ENCODE results near the gene MSLN. TPM values are rescaled to one million over a fixed set of nuclear protein-coding genes. Genes with fewer than 3 reads are reported as not detected.

Gene MSLN
- total RNA-seq, 6 experiments from 2014 or later = 0.25 TPM; not detected in 5

DNA sequence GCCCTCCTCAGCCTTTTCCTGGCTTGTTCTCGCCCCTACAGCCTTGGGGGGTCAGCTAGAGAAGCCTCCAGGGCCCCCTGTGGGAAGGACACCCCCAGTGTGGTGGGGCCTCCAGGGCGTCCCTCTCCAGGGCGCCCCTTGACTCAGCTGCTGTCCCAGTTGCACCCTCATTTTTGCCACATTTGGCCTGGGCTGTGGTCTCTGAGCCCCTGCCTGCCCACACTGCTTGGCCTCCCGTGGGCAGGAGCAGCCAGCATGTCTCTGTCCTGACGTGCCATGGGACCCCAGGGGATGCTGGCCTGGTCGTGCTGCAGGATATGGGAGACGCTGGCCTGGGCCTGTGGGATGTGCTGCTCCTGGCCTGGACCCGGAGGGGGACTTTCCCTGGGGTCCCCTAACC, 32.9 kb downstream of the MSLN start:
- Histone ChIP-seq H3K4me1 (peaks cover 0 to 4% (median 0%) of the 10 kb centered on the region in 4 donors), H3K9me3 (no peaks in the 10 kb centered on the region), H3K27me3 (no peaks in the 10 kb centered on the region), H3K4me3 (no peak overlapping the region), H3K27ac (no peak overlapping the region), H3K36me3 (no peaks in the 10 kb centered on the region)
- intact Hi-C loops (cut with DNase I) = no loop called here
- DNase-seq (no peak), ATAC-seq (no peak)
- WGBS (ENCODE audit: insufficient coverage, low coverage, low lambda C conversion rate, missing lambda C conversion rate) = 96% methylated on average over 3 of the region's 8 CpGs
- no peak for TF ChIP-seq CTCF (IDR thresholded peaks at IDR 0.05)

DNA sequence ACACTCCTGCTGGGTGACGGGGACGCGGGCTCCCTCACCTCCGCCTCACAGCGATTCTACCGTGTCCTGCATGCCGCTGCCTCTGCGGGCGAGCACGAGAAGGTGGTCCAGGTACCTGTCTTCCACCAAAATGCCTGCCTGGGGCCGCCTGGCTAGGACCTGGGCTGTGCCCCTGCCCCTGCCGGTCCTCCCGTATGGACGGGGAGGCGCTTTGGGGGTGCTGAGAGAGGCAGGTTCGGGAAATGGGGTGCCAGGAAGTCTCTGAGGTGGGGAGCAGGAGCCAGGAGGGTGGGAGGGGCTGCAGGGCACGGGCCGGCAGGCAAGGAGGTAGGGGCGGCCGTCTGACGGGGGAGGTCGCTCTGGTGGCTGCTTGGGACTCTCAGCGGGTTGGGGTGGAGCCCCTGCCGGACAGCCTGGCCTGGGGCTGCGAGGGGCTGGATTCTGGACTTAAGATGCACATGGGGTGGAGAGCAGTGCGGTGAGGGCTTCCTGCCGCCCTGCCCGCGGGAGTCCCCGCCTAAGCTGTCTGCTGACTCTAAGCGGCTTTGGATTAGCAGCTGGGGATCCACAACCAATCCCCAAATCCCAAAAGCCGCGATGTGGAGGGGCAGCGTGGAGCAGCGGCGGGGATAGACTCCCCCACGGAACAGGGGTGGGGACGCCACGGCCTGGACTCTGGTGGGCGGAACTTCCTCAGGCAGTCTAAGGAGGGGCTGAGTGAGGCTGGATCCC, 33.7 kb downstream of the MSLN start:
- H3K36me3 ChIP-seq = no peaks in the 10 kb centered on the region
- WGBS (ENCODE audit: insufficient coverage, low coverage, low lambda C conversion rate, missing lambda C conversion rate) = 83% methylated on average over 1 of the region's 40 CpGs

DNA sequence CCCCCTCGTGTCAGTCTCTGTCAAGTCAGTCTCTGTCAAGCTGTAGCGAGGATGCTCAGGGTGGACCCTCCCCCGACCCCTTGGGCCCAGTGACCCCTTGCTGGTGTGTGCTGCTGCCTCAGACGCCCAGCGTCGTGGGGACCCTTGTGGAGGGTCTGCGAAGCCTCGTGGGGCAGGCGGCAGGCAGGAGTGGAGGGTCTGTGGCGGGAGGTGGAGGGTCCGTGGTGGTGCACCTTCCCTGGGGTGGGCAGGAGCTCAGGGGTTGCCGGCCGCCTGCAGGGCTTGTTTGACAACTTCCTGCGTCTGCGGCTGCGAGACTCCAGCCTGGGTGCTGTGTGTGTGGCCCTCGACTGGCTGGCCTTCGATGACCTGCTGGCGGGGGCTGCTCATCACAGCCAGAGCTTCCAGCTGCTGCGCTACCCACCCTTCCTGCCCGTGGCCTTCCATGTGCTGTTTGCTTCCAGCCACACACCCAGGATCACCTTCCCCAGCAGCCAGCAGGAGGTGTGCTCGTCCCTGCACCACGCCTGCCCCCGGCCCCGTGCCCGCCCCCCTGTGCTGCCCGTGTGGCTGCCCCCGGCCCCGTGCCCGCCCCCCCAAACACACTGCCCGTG, 34.4 kb downstream of the MSLN start:
- Histone ChIP-seq H3K4me3 (no peak overlapping the region), H3K27ac (no peak overlapping the region), H3K36me3 (no peaks in the 10 kb centered on the region), H3K27me3 (no peaks in the 10 kb centered on the region), H3K9me3 (no peaks in the 10 kb centered on the region), H3K4me1 (no peaks in the 10 kb centered on the region)
- no peak for TF ChIP-seq POLR2A (IDR thresholded peaks at IDR 0.05)
- no peak for TF ChIP-seq CTCF (IDR thresholded peaks at IDR 0.05)
- DNase-seq (no peak), ATAC-seq (no peak)
- intact Hi-C loops (cut with DNase I) = no loop called here
- WGBS (ENCODE audit: insufficient coverage, low coverage, low lambda C conversion rate, missing lambda C conversion rate) = 68% methylated on average over 4 of the region's 31 CpGs

More for the DNA sequence above, 33.7 kb downstream of the MSLN start:
- no peak for TF ChIP-seq CTCF (IDR thresholded peaks at IDR 0.05)
- no peak for TF ChIP-seq POLR2A (IDR thresholded peaks at IDR 0.05)
- Histone ChIP-seq H3K9me3 (no peaks in the 10 kb centered on the region), H3K4me3 (no peak overlapping the region), H3K4me1 (no peaks in the 10 kb centered on the region), H3K27me3 (no peaks in the 10 kb centered on the region), H3K27ac (no peak overlapping the region)
- intact Hi-C loops (cut with DNase I) = no loop called here
- ATAC-seq = no peak
- no peak for DNase-seq

GRCh38 chr16:795580-796229, 35.2 kb downstream of the MSLN start:
- no peak for ATAC-seq
- H3K9me3 ChIP-seq = no peaks in the 10 kb centered on the region
- no peaks in the 10 kb centered on the region for H3K27me3 ChIP-seq
- TF ChIP-seq POLR2A (IDR thresholded peaks at IDR 0.05) = no peak
- no peak for TF ChIP-seq CTCF (IDR thresholded peaks at IDR 0.05)
- WGBS (ENCODE audit: insufficient coverage, low coverage, low lambda C conversion rate, missing lambda C conversion rate) = 65% methylated on average over 13 of the region's 33 CpGs
- DNase-seq = no peak
- intact Hi-C loops (cut with DNase I) = no loop called here
- H3K36me3 ChIP-seq = no peaks in the 10 kb centered on the region
- no peaks in the 10 kb centered on the region for H3K4me1 ChIP-seq
- no peak overlapping the region for H3K4me3 ChIP-seq
- H3K27ac ChIP-seq = no peak overlapping the region
